IMR-90 (cell line): ENCODE measurements around the gene MAGED1.

ENCODE experiments used
- FOS ChIP-seq: fragments of 150-350 bp; IDR thresholded peaks from 2 replicates; pipeline ENCODE4 v1.6.1; 2016; ENCODE audit warnings: low read depth, low read length
- MAZ ChIP-seq: IDR thresholded peaks from 2 replicates; pipeline ENCODE4 v1.6.1; 2012; ENCODE audit warnings: low read depth, mild to moderate bottlenecking, low read length, improper control_type of control experiment, moderate library complexity, borderline replicate concordance
- POLR2A ChIP-seq: IDR thresholded peaks from 2 replicates; pipeline ENCODE4 v1.6.1; 2012; ENCODE audit warnings: mild to moderate bottlenecking, low read depth, low read length
- RFX5 ChIP-seq: IDR thresholded peaks from 2 replicates; pipeline ENCODE4 v1.8.0; 2012; ENCODE audit warnings: low read depth, mild to moderate bottlenecking, low read length, moderate library complexity
- TF ChIP-seq, protein P1 (sequence below): conservative IDR thresholded peaks from 2 replicates; pipeline ENCODE4 v1.5.1; 2012; ENCODE audit warnings: mild to moderate bottlenecking, low read depth, low read length, improper control_type of control experiment

DNA sequence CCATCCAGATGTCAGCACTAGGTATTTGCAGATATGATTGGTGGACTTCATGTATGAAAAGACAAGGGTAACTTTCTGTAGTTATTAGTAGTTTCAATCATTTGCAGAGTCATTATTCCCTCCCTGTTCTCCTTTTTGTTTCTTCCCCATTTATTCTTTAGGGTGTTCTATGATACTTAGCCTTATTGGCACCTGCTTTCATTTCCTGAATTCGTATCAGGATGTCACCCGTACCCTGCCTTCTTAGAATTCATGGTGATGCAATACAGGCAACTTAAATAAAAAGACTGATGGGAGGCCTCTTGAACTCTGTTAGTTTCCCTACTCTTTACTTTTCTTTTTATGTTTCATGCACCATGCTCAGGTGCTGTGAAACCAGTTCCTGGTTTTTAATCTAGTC, 24.2 kb downstream of the MAGED1 start:
- TF ChIP-seq, protein P1, sequence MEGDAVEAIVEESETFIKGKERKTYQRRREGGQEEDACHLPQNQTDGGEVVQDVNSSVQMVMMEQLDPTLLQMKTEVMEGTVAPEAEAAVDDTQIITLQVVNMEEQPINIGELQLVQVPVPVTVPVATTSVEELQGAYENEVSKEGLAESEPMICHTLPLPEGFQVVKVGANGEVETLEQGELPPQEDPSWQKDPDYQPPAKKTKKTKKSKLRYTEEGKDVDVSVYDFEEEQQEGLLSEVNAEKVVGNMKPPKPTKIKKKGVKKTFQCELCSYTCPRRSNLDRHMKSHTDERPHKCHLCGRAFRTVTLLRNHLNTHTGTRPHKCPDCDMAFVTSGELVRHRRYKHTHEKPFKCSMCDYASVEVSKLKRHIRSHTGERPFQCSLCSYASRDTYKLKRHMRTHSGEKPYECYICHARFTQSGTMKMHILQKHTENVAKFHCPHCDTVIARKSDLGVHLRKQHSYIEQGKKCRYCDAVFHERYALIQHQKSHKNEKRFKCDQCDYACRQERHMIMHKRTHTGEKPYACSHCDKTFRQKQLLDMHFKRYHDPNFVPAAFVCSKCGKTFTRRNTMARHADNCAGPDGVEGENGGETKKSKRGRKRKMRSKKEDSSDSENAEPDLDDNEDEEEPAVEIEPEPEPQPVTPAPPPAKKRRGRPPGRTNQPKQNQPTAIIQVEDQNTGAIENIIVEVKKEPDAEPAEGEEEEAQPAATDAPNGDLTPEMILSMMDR, result no peak
- TF ChIP-seq POLR2A (no peak), FOS (no peak), MAZ (no peak), RFX5 (no peak)
